ENCODE data around the gene PAK6. TPM values are rescaled to one million over a fixed set of nuclear protein-coding genes. Genes with fewer than 3 reads are reported as not detected.
A peak's percentile ranks its signal among the peaks of the same experiment; 100 is the strongest.

The PAK6 gene
- total and polyA plus RNA-seq, 9 of the 15 experiments (the other 6 are each of a cell fraction or from before 2014, with no cell fraction given), result 0.03 to 0.74 (median 0.16) TPM; not detected in 2

GRCh38 chr15:40310001-40310959 lies 71.4 kb downstream of the PAK6 start (continued):
- TF ChIP-seq ZNF407 (IDR thresholded peaks at IDR 0.05; ENCODE audit: low read depth) (no peak), MAZ (CRISPR knock-in tag; conservative IDR thresholded peaks at IDR 0.05 in 1 of 2, IDR thresholded peaks at IDR 0.05 in 1 of 2) (peak in 1 of 2 experiments; percentile 30; a peak in 1 of 4 replicates), JUND (IDR thresholded peaks at IDR 0.05; ENCODE audit: borderline replicate concordance, low read depth, low read length) (peak; percentile 27; the same call in 1 of the 2 replicates), JUND (tag; IDR thresholded peaks at IDR 0.05; ENCODE audit: borderline replicate concordance, low read depth, low read length) (no peak; the same call in 2 of the 3 replicates), HCFC1 (IDR thresholded peaks at IDR 0.05; ENCODE audit: low read depth, low read length) (peak; percentile 37; the same call in 1 of the 2 replicates), LCOR (CRISPR knock-in tag; IDR thresholded peaks at IDR 0.05) (no peak), PHF20 (IDR thresholded peaks at IDR 0.05; ENCODE audit: partially characterized antibody) (no peak), SNRNP70 (optimal IDR thresholded peaks at IDR 0.05; ENCODE audit: low read depth, low read length) (no peak), ZNF324 (CRISPR knock-in tag; IDR thresholded peaks at IDR 0.05) (no peak), E2F6 (IDR thresholded peaks at IDR 0.05; ENCODE audit: borderline replicate concordance in 1 of 2, extremely low read depth in 1 of 2, insufficient read depth in 1 of 2, insufficient read length in 1 of 2, low read depth in 1 of 2, low read length in 1 of 2, poor library complexity in 1 of 2, severe bottlenecking in 1 of 2) (no peak), PRPF4 (IDR thresholded peaks at IDR 0.05; ENCODE audit: insufficient read depth, low read depth, low read length, poor library complexity, severe bottlenecking) (no peak), MYNN (IDR thresholded peaks at IDR 0.05) (peak; percentile 81), MYNN (CRISPR knock-in tag; IDR thresholded peaks at IDR 0.05) (no peak), XRCC5 (IDR thresholded peaks at IDR 0.05; ENCODE audit: low read depth, low read length) (no peak)

All from K562 (cell line).